ENCODE measurements around the gene F13B.

DNA sequence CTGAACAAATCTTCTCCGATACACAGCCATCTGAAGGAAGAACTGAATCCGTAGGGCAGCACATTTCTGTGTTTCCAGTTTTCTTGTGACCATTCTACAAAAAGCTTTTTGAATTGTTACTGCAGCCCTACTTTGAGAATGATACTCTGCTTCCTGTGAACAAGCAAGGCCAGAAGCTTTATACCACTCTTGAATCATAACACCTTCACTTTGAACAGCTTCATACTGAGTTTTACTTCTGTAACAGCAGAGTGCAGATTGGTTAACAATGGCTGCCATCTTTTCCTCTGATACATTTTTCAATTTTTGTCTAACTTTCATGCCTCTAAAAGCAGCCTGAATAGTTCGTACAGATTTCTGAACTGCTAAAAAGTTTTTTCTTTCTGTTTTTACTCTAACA is 33.6 kb upstream of the F13B start:
- TF ChIP-seq, protein P1, sequence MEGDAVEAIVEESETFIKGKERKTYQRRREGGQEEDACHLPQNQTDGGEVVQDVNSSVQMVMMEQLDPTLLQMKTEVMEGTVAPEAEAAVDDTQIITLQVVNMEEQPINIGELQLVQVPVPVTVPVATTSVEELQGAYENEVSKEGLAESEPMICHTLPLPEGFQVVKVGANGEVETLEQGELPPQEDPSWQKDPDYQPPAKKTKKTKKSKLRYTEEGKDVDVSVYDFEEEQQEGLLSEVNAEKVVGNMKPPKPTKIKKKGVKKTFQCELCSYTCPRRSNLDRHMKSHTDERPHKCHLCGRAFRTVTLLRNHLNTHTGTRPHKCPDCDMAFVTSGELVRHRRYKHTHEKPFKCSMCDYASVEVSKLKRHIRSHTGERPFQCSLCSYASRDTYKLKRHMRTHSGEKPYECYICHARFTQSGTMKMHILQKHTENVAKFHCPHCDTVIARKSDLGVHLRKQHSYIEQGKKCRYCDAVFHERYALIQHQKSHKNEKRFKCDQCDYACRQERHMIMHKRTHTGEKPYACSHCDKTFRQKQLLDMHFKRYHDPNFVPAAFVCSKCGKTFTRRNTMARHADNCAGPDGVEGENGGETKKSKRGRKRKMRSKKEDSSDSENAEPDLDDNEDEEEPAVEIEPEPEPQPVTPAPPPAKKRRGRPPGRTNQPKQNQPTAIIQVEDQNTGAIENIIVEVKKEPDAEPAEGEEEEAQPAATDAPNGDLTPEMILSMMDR (IDR thresholded peaks at IDR 0.05), result no peak
- TF ChIP-seq POLR2A (IDR thresholded peaks at IDR 0.05), result no peak

Measured in esophagus squamous epithelium (tissue), 4 donors.